SK-N-SH (cell line): ENCODE measurements around the gene DGAT2. TPM values are rescaled to one million over a fixed set of nuclear protein-coding genes. Genes with fewer than 3 reads are reported as not detected.

ENCODE experiments used
- CTCF ChIA-PET: fragments of 300-600, 350-600 bp; formaldehyde crosslinking; extraction: SDS; loops from one replicate; lab custom pipeline; 2021; lab: Yijun Ruan, JAX
- POLR2A ChIA-PET: fragments of 350-600 bp; sonication (Branson Sonifier 250); formaldehyde crosslinking; extraction: SDS; loops from one replicate; lab custom pipeline; 2020; ENCODE audit warnings: antibody characterized with exemption, inconsistent platforms; lab: Yijun Ruan, JAX
- DNase-seq: peaks from one replicate; pipeline ENCODE4 v3.0.0; 2012
- H2AFZ ChIP-seq: fragments of 200-600 bp; sonication (generic); 2 replicates; pipeline ENCODE4 v1.8.1; 2016; ENCODE audit warnings: antibody characterized with exemption, mild to moderate bottlenecking, low read depth
- H3F3A ChIP-seq: fragments of 200-600 bp; sonication (generic); replicated peaks from 2 replicates; pipeline ENCODE3; 2016; ENCODE audit warnings: antibody characterized with exemption, mild to moderate bottlenecking; ENCODE audit not compliant: insufficient read depth
- H3K27ac ChIP-seq, 2 experiments: fragments of 200-500 bp in 1 of 2; fragments of 200-600 bp in 1 of 2; sonication (Bioruptor generic) in 1 of 2; sonication (generic), shearing (Covaris generic) in 1 of 2; 2 replicates each; pipeline versions ENCODE4 v1.5.1 to v1.6.1; 2014 to 2016; ENCODE audit warnings: low read depth in 2 of 2, inconsistent platforms in 1 of 2, low read length in 1 of 2, mild to moderate bottlenecking in 1 of 2, mixed read lengths in 1 of 2
- H3K27me3 ChIP-seq: fragments of 200-600 bp; sonication (generic), shearing (Covaris generic); 2 replicates; pipeline ENCODE4 v1.6.1; 2016; ENCODE audit warnings: mixed run types; ENCODE audit not compliant: insufficient read depth
- H3K36me3 ChIP-seq, 2 experiments: fragments of 200-500 bp in 1 of 2; fragments of 200-600 bp in 1 of 2; sonication (Bioruptor generic) in 1 of 2; sonication (generic) in 1 of 2; replicated peaks in 1 of 2; 2 replicates each; pipeline versions ENCODE3 to v1.5.1; 2014 to 2016; ENCODE audit warnings: low read length in 1 of 2, mild to moderate bottlenecking in 1 of 2; ENCODE audit not compliant: insufficient read depth in 2 of 2, control insufficient read depth in 1 of 2
- H3K4me1 ChIP-seq, 2 experiments: fragments of 200-500 bp in 1 of 2; fragments of 200-600 bp in 1 of 2; sonication (Bioruptor generic) in 1 of 2; sonication (generic), shearing (Covaris generic) in 1 of 2; 2 replicates each; pipeline versions ENCODE4 v1.5.1 to v1.6.1; 2014 to 2016; ENCODE audit warnings: low read depth in 1 of 2, low read length in 1 of 2, mixed run types in 1 of 2; ENCODE audit not compliant: insufficient read depth in 2 of 2, control insufficient read depth in 1 of 2
- H3K4me2 ChIP-seq: fragments of 200-600 bp; sonication (generic), shearing (Covaris generic); 2 replicates; pipeline ENCODE4 v1.6.1; 2017; ENCODE audit warnings: mixed run types
- H3K4me3 ChIP-seq, 2 experiments: fragments of 200-500 bp in 1 of 2; fragments of 200-600 bp in 1 of 2; sonication (Bioruptor generic) in 1 of 2; sonication (generic), shearing (Covaris generic) in 1 of 2; 2 replicates each; pipeline versions ENCODE4 v1.5.1 to v1.8.1; 2014 to 2016; ENCODE audit warnings: low read depth in 2 of 2, inconsistent platforms in 1 of 2, low read length in 1 of 2, mild to moderate bottlenecking in 1 of 2, mixed read lengths in 1 of 2, moderate library complexity in 1 of 2
- H3K79me2 ChIP-seq: fragments of 200-600 bp; sonication (generic); 2 replicates; pipeline ENCODE4 v1.8.1; 2017; ENCODE audit warnings: mild to moderate bottlenecking; ENCODE audit not compliant: insufficient read depth
- H3K9ac ChIP-seq: fragments of 200-600 bp; sonication (generic); 2 replicates; pipeline ENCODE4 v1.6.1; 2017; ENCODE audit warnings: mixed run types
- H3K9me2 ChIP-seq: fragments of 200-600 bp; sonication (generic); 2 replicates; pipeline ENCODE4 v1.6.1; 2017; ENCODE audit warnings: mixed run types
- H3K9me3 ChIP-seq: fragments of 200-600 bp; sonication (generic); 2 replicates; pipeline ENCODE4 v1.6.1; 2017; ENCODE audit warnings: mixed run types, mild to moderate bottlenecking, moderate library complexity
- H4K20me1 ChIP-seq: fragments of 200-600 bp; sonication (generic); 2 replicates; pipeline ENCODE4 v1.6.1; 2017; ENCODE audit warnings: mild to moderate bottlenecking, mixed run types; ENCODE audit not compliant: insufficient read depth
- CHD2 ChIP-seq: fragments of 150-350 bp; IDR thresholded peaks from 2 replicates; pipeline ENCODE4 v1.6.1; 2018; ENCODE audit warnings: low read length; ENCODE audit not compliant: partially characterized antibody
- ELF1 ChIP-seq: IDR thresholded peaks from 2 replicates; pipeline ENCODE4 v1.4.0; 2012
- EP300 ChIP-seq, 2 experiments: IDR thresholded peaks; 2 replicates each; pipeline versions ENCODE4 v1.4.0 to v1.6.1; 2012; ENCODE audit warnings: borderline replicate concordance in 1 of 2, low read depth in 1 of 2, low read length in 1 of 2
- EZH2phosphoT487 ChIP-seq: fragments of 200-600 bp; sonication (generic); IDR thresholded peaks from 2 replicates; pipeline ENCODE4 v1.6.1; 2017; ENCODE audit warnings: low read depth, mixed run types, mild to moderate bottlenecking, antibody characterized with exemption, moderate library complexity, borderline replicate concordance
- FOSL2 ChIP-seq: IDR thresholded peaks from 2 replicates; pipeline ENCODE4 v1.4.0; 2012; ENCODE audit warnings: low read depth, mild to moderate bottlenecking, moderate library complexity, borderline replicate concordance
- MEF2A ChIP-seq: IDR thresholded peaks from 2 replicates; pipeline ENCODE4 v1.4.0; 2012; ENCODE audit warnings: low read depth, borderline replicate concordance
- NRF1 ChIP-seq: IDR thresholded peaks from 2 replicates; pipeline ENCODE4 v1.6.1; 2012; ENCODE audit warnings: low read depth, mild to moderate bottlenecking, low read length
- RCOR1 ChIP-seq: fragments of 150-350 bp; IDR thresholded peaks from 2 replicates; pipeline ENCODE4 v1.6.1; 2017; ENCODE audit warnings: antibody characterized with exemption, low read length
- TAF1 ChIP-seq: IDR thresholded peaks from 2 replicates; pipeline ENCODE4 v1.6.1; 2012; ENCODE audit warnings: low read depth, mild to moderate bottlenecking, low read length, moderate library complexity, borderline replicate concordance
- TCF12 ChIP-seq: IDR thresholded peaks from 2 replicates; pipeline ENCODE4 v1.4.0; 2012
- TEAD4 ChIP-seq: IDR thresholded peaks from 2 replicates; pipeline ENCODE4 v1.4.0; 2012; ENCODE audit warnings: mild to moderate bottlenecking, borderline replicate concordance; ENCODE audit not compliant: insufficient read depth
- YY1 ChIP-seq: IDR thresholded peaks from 2 replicates; pipeline ENCODE4 v1.4.0; 2012; ENCODE audit warnings: low read depth, mild to moderate bottlenecking
- WGBS: methylation state at CpG from one replicate; pipeline ENCODE4 v1.1.6; 2017; ENCODE audit warnings: low lambda C conversion rate; 5-methylcytosine and 5-hydroxymethylcytosine counted together
- polyA plus RNA-seq, 3 experiments: library from polyadenylated mRNA; depleted of rRNA; stranded (reverse); fragments of >200 nt; gene quantifications; 2 replicates each; pipeline ENCODE4 v1.2.3, GENCODE V29; 2012
- TF ChIP-seq, protein P1 (sequence below): fragments of 150-350 bp; IDR thresholded peaks from 2 replicates; pipeline ENCODE4 v1.6.1; 2016; ENCODE audit warnings: mild to moderate bottlenecking, low read depth, low read length

Gene DGAT2
- polyA plus RNA-seq, 1 of the 3 experiments (the other 2 are of a cell fraction): 1.4 TPM

DNA sequence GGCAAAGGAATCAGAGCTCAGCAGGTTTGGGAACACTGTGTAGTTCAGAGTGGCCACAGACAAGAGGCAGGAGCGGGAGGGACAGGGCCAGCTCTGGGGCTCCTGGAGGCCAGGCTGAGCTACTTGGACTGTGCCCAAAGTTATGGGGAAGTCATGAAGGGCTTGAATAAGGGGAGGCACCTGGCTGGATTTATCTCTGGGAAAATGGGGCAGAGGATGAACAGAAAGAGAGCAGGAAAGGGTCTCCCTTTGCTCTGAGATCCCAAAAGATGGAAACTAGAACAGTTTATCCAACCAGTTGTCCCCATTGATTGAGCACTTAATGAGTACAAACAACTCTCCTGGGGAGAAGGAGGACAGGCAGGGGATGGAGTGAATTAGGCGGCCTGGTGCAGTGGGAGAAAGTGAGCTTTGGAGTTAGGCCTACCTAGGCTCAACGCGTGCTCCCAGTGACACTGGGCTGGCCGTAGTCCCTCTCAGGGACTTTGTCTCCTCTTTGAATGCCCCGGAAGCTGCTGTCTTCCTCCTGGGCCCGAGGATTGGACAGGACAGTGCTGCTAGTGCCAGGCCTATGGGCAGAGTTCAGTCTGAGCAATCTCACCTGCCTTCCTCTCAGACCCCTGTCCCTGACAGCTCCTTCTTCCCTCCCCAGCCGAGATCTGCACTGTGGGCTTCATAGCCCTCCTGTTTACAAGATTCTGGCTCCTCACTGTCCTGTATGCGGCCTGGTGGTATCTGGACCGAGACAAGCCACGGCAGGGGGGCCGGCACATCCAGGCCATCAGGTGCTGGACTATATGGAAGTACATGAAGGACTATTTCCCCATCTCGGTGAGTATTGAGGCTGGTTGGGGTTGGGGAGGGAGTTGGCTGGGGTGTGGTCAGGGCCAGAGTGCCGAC, 49.0 kb upstream of the DGAT2 start:
- H3F3A ChIP-seq: no peaks in the 10 kb centered on the region
- CTCF ChIA-PET: interaction anchor here (0.9 to 3.0 kb wide), 5 partner anchors 10 to 149 kb away, joined by 3 to 14 read pairs (median 3); no protein-coding TSS in a partner anchor
- H3K9me2 ChIP-seq: no peaks in the 10 kb centered on the region
- POLR2A ChIA-PET: no interaction called here
- 84% methylated on average over 10 of the region's 14 CpGs for WGBS
- H3K79me2 ChIP-seq: no peaks in the 10 kb centered on the region
- H3K4me2 ChIP-seq: no peak overlapping the region
- no peak overlapping the region for H3K4me3 ChIP-seq
- no peaks in the 10 kb centered on the region for H4K20me1 ChIP-seq
- TF ChIP-seq YY1 (no peak), NRF1 (no peak), CHD2 (no peak), TEAD4 (no peak), MEF2A (no peak), TAF1 (no peak), RCOR1 (no peak), TCF12 (no peak), EP300 (IDR thresholded peaks at IDR 0.05; ENCODE audit: borderline replicate concordance in 1 of 2, low read depth in 1 of 2, low read length in 1 of 2) (no peak)
- TF ChIP-seq, protein P1, sequence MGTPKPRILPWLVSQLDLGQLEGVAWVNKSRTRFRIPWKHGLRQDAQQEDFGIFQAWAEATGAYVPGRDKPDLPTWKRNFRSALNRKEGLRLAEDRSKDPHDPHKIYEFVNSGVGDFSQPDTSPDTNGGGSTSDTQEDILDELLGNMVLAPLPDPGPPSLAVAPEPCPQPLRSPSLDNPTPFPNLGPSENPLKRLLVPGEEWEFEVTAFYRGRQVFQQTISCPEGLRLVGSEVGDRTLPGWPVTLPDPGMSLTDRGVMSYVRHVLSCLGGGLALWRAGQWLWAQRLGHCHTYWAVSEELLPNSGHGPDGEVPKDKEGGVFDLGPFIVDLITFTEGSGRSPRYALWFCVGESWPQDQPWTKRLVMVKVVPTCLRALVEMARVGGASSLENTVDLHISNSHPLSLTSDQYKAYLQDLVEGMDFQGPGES: no peak
- no peak for DNase-seq
- no peaks in the 10 kb centered on the region; the same call in 1 of the 2 replicates for H3K27me3 ChIP-seq
- no peaks in the 10 kb centered on the region for H3K9me3 ChIP-seq
- H3K9ac ChIP-seq: no peak overlapping the region
- no peaks in the 10 kb centered on the region for H3K36me3 ChIP-seq
- no peak overlapping the region for H2AFZ ChIP-seq
- no peak overlapping the region for H3K27ac ChIP-seq
- H3K4me1 ChIP-seq: peaks cover 0 to 4% of the 10 kb centered on the region in 2 experiments; a peak in 1 of 4 replicates

DNA sequence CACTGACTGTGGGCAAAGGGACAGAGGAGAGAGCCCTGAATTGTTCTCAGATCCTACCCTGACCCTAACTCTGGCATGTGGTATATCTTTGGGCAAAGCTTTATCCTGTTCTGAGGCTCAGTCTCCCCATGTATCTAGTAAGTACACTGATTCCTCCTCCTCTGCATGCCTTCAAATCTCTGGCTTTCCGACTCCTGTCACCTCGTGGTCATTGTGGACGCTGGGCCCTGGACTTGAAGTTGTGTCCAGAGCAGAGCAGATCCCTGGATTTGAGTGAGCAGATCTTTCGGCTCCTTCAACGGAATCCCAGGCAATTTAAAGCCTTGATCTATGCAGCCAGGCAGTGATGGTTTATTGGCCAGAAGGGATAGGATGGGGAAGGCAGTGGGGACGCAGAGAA, 47.9 kb upstream of the DGAT2 start:
- Histone ChIP-seq H2AFZ (no peak overlapping the region), H3K79me2 (no peaks in the 10 kb centered on the region), H4K20me1 (no peaks in the 10 kb centered on the region), H3K9me3 (no peaks in the 10 kb centered on the region), H3K9ac (no peak overlapping the region), H3K36me3 (no peaks in the 10 kb centered on the region), H3F3A (no peaks in the 10 kb centered on the region), H3K27ac (no peak overlapping the region), H3K9me2 (no peaks in the 10 kb centered on the region), H3K27me3 (no peaks in the 10 kb centered on the region), H3K4me3 (no peak overlapping the region), H3K4me1 (peaks cover 0 to 6% of the 10 kb centered on the region in 2 experiments; a peak in 1 of 4 replicates), H3K4me2 (no peak overlapping the region)
- no peak for DNase-seq
- WGBS: 80% methylated on average over 6 of the region's 6 CpGs
- POLR2A ChIA-PET: no interaction called here
- TF ChIP-seq FOSL2 (no peak), ELF1 (no peak), EZH2phosphoT487 (no peak)
- CTCF ChIA-PET: interaction anchor here (3.0 kb wide), 1 partner anchor 14 kb away, joined by 14 read pairs; no protein-coding TSS in a partner anchor
